ENCODE results near the gene CUL5. TPM values are rescaled to one million over a fixed set of nuclear protein-coding genes. Genes with fewer than 3 reads are reported as not detected.

CUL5 gene
- 7.4 TPM for polyA plus RNA-seq (2012; ENCODE audit: low read depth, missing spikeins)

- FAIRE-seq (peak; percentile 99), DNase-seq (ENCODE audit: insufficient read length, low spot score) (peak; percentile 87)
- peak; percentile 85 for TF ChIP-seq POLR2AphosphoS5 (IDR thresholded peaks at IDR 0.05; ENCODE audit: low read depth, low read length)
- TF ChIP-seq TAF1 (IDR thresholded peaks at IDR 0.05; ENCODE audit: low read depth, low read length): peak; percentile 81
- peak; percentile 94 for TF ChIP-seq POLR2A (IDR thresholded peaks at IDR 0.05; ENCODE audit: low read depth, low read length)
- no peak for TF ChIP-seq PAX5 (IDR thresholded peaks at IDR 0.05; ENCODE audit: insufficient read depth, low read length, severe bottlenecking)
- TF ChIP-seq SPI1 (IDR thresholded peaks at IDR 0.05; ENCODE audit: low read depth, low read length): no peak
- TF ChIP-seq POU2F2 (IDR thresholded peaks at IDR 0.05; ENCODE audit: low read depth, low read length): no peak; the same call in 1 of the 2 replicates
Measured at GRCh38 chr11:108008656-108009496, at the start of gene CUL5. Gene CUL5, plus strand, starts transcription at chr11:108008898. Its CDS starts 451 bp downstream, at chr11:108009349.

- FAIRE-seq: no peak
- DNase-seq (ENCODE audit: insufficient read length, low spot score): no peak
- TF ChIP-seq POU2F2 (IDR thresholded peaks at IDR 0.05; ENCODE audit: low read depth, low read length) (no peak), SPI1 (IDR thresholded peaks at IDR 0.05; ENCODE audit: low read depth, low read length) (no peak), TAF1 (IDR thresholded peaks at IDR 0.05; ENCODE audit: low read depth, low read length) (no peak)
Measured at GRCh38 chr11:107961480-107961879, 47.2 kb upstream of the CUL5 start.

- FAIRE-seq (no peak), DNase-seq (ENCODE audit: insufficient read length, low spot score) (no peak)
- TF ChIP-seq TAF1 (IDR thresholded peaks at IDR 0.05; ENCODE audit: low read depth, low read length) (no peak), POU2F2 (IDR thresholded peaks at IDR 0.05; ENCODE audit: low read depth, low read length) (no peak), POLR2AphosphoS5 (IDR thresholded peaks at IDR 0.05; ENCODE audit: low read depth, low read length) (no peak), PAX5 (IDR thresholded peaks at IDR 0.05; ENCODE audit: insufficient read depth, low read length, severe bottlenecking) (no peak), SPI1 (IDR thresholded peaks at IDR 0.05; ENCODE audit: low read depth, low read length) (no peak), POLR2A (IDR thresholded peaks at IDR 0.05; ENCODE audit: low read depth, low read length) (no peak)
Measured at GRCh38 chr11:107962181-107962580, 46.5 kb upstream of the CUL5 start.

- FAIRE-seq (no peak), DNase-seq (ENCODE audit: insufficient read length, low spot score) (no peak)
- TF ChIP-seq SPI1 (IDR thresholded peaks at IDR 0.05; ENCODE audit: low read depth, low read length) (no peak), POLR2A (IDR thresholded peaks at IDR 0.05; ENCODE audit: low read depth, low read length) (no peak), POU2F2 (IDR thresholded peaks at IDR 0.05; ENCODE audit: low read depth, low read length) (no peak)
Measured at GRCh38 chr11:107963091-107963490, 45.6 kb upstream of the CUL5 start.

- no peak for TF ChIP-seq TAF1 (IDR thresholded peaks at IDR 0.05; ENCODE audit: low read depth, low read length)
- TF ChIP-seq POU2F2 (IDR thresholded peaks at IDR 0.05; ENCODE audit: low read depth, low read length): no peak
- no peak for TF ChIP-seq POLR2A (IDR thresholded peaks at IDR 0.05; ENCODE audit: low read depth, low read length)
- no peak for TF ChIP-seq SPI1 (IDR thresholded peaks at IDR 0.05; ENCODE audit: low read depth, low read length)
- no peak for TF ChIP-seq POLR2AphosphoS5 (IDR thresholded peaks at IDR 0.05; ENCODE audit: low read depth, low read length)
- no peak for TF ChIP-seq PAX5 (IDR thresholded peaks at IDR 0.05; ENCODE audit: insufficient read depth, low read length, severe bottlenecking)
- DNase-seq (ENCODE audit: insufficient read length, low spot score): no peak
- no peak for FAIRE-seq
Measured at GRCh38 chr11:107969219-107969618, 39.5 kb upstream of the CUL5 start.

GRCh38 chr11:107970049-107970448 is 38.6 kb upstream of the CUL5 start:
- FAIRE-seq (no peak), DNase-seq (ENCODE audit: insufficient read length, low spot score) (no peak)
- no peak for TF ChIP-seq SPI1 (IDR thresholded peaks at IDR 0.05; ENCODE audit: low read depth, low read length)
- no peak for TF ChIP-seq POLR2A (IDR thresholded peaks at IDR 0.05; ENCODE audit: low read depth, low read length)
- TF ChIP-seq POLR2AphosphoS5 (IDR thresholded peaks at IDR 0.05; ENCODE audit: low read depth, low read length): no peak
- TF ChIP-seq POU2F2 (IDR thresholded peaks at IDR 0.05; ENCODE audit: low read depth, low read length): no peak
- no peak for TF ChIP-seq TAF1 (IDR thresholded peaks at IDR 0.05; ENCODE audit: low read depth, low read length)
- no peak for TF ChIP-seq PAX5 (IDR thresholded peaks at IDR 0.05; ENCODE audit: insufficient read depth, low read length, severe bottlenecking)

GRCh38 chr11:107973641-107974040 is 35.1 kb upstream of the CUL5 start:
- no peak for DNase-seq (ENCODE audit: insufficient read length, low spot score)
- no peak for FAIRE-seq
- TF ChIP-seq POLR2A (IDR thresholded peaks at IDR 0.05; ENCODE audit: low read depth, low read length): no peak
- TF ChIP-seq POLR2AphosphoS5 (IDR thresholded peaks at IDR 0.05; ENCODE audit: low read depth, low read length): no peak
- no peak for TF ChIP-seq TAF1 (IDR thresholded peaks at IDR 0.05; ENCODE audit: low read depth, low read length)
- TF ChIP-seq SPI1 (IDR thresholded peaks at IDR 0.05; ENCODE audit: low read depth, low read length): no peak
- TF ChIP-seq POU2F2 (IDR thresholded peaks at IDR 0.05; ENCODE audit: low read depth, low read length): no peak
- no peak for TF ChIP-seq PAX5 (IDR thresholded peaks at IDR 0.05; ENCODE audit: insufficient read depth, low read length, severe bottlenecking)

- DNase-seq (ENCODE audit: insufficient read length, low spot score) (no peak), FAIRE-seq (peak; percentile 62)
Measured at GRCh38 chr11:107988397-107989158, 20.1 kb upstream of the CUL5 start.

GRCh38 chr11:107991868-107992414 is 16.8 kb upstream of the CUL5 start:
- TF ChIP-seq POU2F2 (IDR thresholded peaks at IDR 0.05; ENCODE audit: low read depth, low read length) (no peak), POLR2A (IDR thresholded peaks at IDR 0.05; ENCODE audit: low read depth, low read length) (no peak), POLR2AphosphoS5 (IDR thresholded peaks at IDR 0.05; ENCODE audit: low read depth, low read length) (no peak), TAF1 (IDR thresholded peaks at IDR 0.05; ENCODE audit: low read depth, low read length) (no peak), SPI1 (IDR thresholded peaks at IDR 0.05; ENCODE audit: low read depth, low read length) (no peak), PAX5 (IDR thresholded peaks at IDR 0.05; ENCODE audit: insufficient read depth, low read length, severe bottlenecking) (no peak)
- DNase-seq (ENCODE audit: insufficient read length, low spot score) (no peak), FAIRE-seq (no peak)

More at GRCh38 chr11:107988397-107989158, 20.1 kb upstream of the CUL5 start:
- no peak for TF ChIP-seq POU2F2 (IDR thresholded peaks at IDR 0.05; ENCODE audit: low read depth, low read length)
- TF ChIP-seq POLR2AphosphoS5 (IDR thresholded peaks at IDR 0.05; ENCODE audit: low read depth, low read length): no peak
- TF ChIP-seq SPI1 (IDR thresholded peaks at IDR 0.05; ENCODE audit: low read depth, low read length): no peak
- no peak for TF ChIP-seq TAF1 (IDR thresholded peaks at IDR 0.05; ENCODE audit: low read depth, low read length)
- no peak for TF ChIP-seq POLR2A (IDR thresholded peaks at IDR 0.05; ENCODE audit: low read depth, low read length)
- TF ChIP-seq PAX5 (IDR thresholded peaks at IDR 0.05; ENCODE audit: insufficient read depth, low read length, severe bottlenecking): no peak
